K562 (cell line): Measurements from ENCODE around the gene TIGD7. TPM values are rescaled to one million over a fixed set of nuclear protein-coding genes. Genes with fewer than 3 reads are reported as not detected.

Experiments
- CC2D1A ChIP-seq: fragments of 450-650 bp; IDR thresholded peaks from 2 replicates; pipeline ENCODE4 v1.6.1; 2017; ENCODE audit warnings: mild to moderate bottlenecking
- ZBTB1 ChIP-seq: sonication (generic); formaldehyde crosslinking; IDR thresholded peaks from 2 replicates; pipeline ENCODE4 v1.8.1; 2023; ENCODE audit warnings: missing genetic modification reagents, low read depth, mild to moderate bottlenecking, borderline replicate concordance
- ZBTB40 ChIP-seq, 2 experiments: fragments of 450-650 bp in 1 of 2; sonication (generic) in 1 of 2; formaldehyde crosslinking in 1 of 2; IDR thresholded peaks; 2 replicates each; pipeline versions ENCODE4 v1.7.1 to v1.9.0; 2016 to 2022; ENCODE audit warnings: inconsistent platforms in 1 of 2, mild to moderate bottlenecking in 1 of 2, missing genetic modification reagents in 1 of 2
- ZFP91 ChIP-seq: sonication (generic); formaldehyde crosslinking; IDR thresholded peaks from 2 replicates; pipeline ENCODE4 v1.8.0; 2022; ENCODE audit warnings: mild to moderate bottlenecking, missing genetic modification reagents
- ZNF24 ChIP-seq: fragments of 450-650 bp; IDR thresholded peaks from 2 replicates; pipeline ENCODE4 v1.6.1; 2016
- ZNF592 ChIP-seq: fragments of 450-650 bp; IDR thresholded peaks from 2 replicates; pipeline ENCODE4 v1.6.1; 2017; ENCODE audit warnings: antibody characterized with exemption, mild to moderate bottlenecking
- polyA plus RNA-seq, 8 experiments: library from polyadenylated mRNA; depleted of rRNA in 4 of 8; stranded (reverse) in 5 of 8; unstranded in 3 of 8; fragments of >200 nt; fragmentation: Nextera tagmentation in 2 of 8; fragmentation: Illumina TruSeq in 1 of 8; extraction: Ambion mirVana in 2 of 8; extraction: Trizol in 1 of 8; gene quantifications; 2 replicates each; pipeline versions ENCODE4 v1.2.1 to v1.2.3, GENCODE V29; 2011 to 2014; ENCODE audit warnings: inconsistent platforms in 1 of 8, missing spikeins in 1 of 8
- total RNA-seq, 7 experiments: library from RNA; depleted of rRNA in 6 of 7; stranded (reverse); fragments of >200 nt in 6 of 7; fragmentation: Illumina TruSeq in 2 of 7; extraction: Trizol in 2 of 7; gene quantifications; 2 replicates each; pipeline versions ENCODE4 v1.2.1 to v1.2.3, GENCODE V29; 2011 to 2021; ENCODE audit warnings: low replicate concordance in 1 of 7

TIGD7 gene
- total and polyA plus RNA-seq, 9 of the 15 experiments (the other 6 are each of a cell fraction or from before 2014, with no cell fraction given), result 0.84 to 10.7 (median 6.7) TPM

DNA sequence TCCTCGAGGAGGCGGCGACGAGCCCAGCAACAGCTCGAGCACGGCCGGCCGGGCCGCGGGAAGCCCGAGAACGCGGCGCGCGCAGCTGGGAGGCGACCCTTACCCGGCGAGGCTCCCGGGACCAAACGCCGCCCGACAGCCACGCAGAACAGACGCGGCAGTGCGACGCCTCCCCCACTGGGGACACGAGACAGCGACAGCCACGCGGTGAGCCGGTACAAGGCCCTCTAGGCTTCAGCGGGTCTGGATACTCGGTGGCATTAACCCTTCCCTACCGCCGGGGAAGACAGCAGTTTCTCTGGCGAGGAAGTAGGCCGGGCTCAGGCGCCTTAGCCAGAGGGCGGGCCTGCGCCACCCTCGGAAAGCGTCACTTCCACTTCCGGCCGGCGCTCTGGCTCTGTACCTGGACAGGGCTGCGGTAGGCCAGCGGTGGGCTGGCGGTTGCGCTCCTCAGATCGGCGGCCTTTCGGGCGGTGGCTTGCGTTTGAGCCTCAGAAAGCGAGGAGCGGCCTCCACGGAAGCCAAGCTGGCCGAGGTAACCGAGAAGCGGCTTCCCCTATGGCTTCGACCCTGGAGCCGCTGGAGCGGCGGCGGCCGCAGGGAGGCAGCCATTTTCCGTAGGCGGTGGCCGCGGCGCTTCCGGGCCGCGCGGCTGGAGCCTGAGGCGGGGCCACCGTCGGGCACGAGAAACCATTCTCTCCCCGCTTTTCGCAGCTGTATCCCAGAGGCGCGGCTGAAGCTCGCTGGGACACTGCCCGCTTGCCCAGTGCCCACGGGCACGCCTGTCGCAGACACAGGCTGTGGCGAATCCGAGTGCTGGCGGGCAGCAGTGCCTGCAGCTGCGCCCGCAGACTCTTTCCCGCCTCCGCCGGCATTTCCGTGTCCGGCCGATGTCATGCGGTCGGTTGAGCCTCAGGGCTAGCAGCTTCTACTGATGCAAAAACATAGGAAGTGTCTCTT, at the start of gene TIGD7, which contains the start of gene ZNF75A (continued):
- TF ChIP-seq ZBTB1 (CRISPR knock-in tag), result peak; percentile 92
- peak; percentile 65 for TF ChIP-seq ZNF592
- TF ChIP-seq ZNF24, result no peak
- TF ChIP-seq ZBTB40 (IDR thresholded peaks at IDR 0.05), result peak; percentile 93
- no peak; the same call in 1 of the 2 replicates for TF ChIP-seq ZBTB40 (CRISPR knock-in tag; IDR thresholded peaks at IDR 0.05)
- TF ChIP-seq CC2D1A, result no peak
- TF ChIP-seq ZFP91 (CRISPR knock-in tag), result no peak
